Right forelimb (tissue), 1 donor: ENCODE results near the gene C2orf68.
"Not testable (repeated sequence)": the region's sequence is repeated elsewhere in the genome, so short reads cannot be mapped to it uniquely, and the experiment has no call there.

ENCODE experiments used
- DNase-seq: peaks from one replicate; pipeline ENCODE4 v3.0.0-alpha.2; 2018

The C2orf68 gene

DNA sequence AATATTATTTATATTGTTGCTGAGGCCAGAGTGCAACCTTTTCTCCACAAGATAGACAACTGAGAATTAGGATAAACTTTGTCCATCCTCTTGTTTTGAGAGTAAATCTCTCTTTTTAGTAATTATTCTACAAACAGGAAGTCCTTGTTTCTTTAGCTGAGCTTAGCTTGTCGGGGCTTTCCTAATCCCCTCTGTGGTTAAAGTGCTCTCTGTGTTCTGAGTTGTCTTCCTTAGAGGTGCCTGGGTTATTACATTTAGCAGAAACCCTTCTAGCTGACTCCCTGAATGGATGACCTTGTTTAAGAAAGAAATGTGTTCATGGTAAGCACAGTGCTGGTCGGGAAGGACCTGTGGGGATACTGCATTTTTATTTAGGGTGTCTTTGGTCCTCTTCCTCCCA is 16.8 kb upstream of the C2orf68 start:
- DNase-seq: no peak

- DNase-seq: no peak
Observed at GRCh38 chr2:85623991-85624390, 12.1 kb upstream of the C2orf68 start.

- no peak for DNase-seq
Observed at GRCh38 chr2:85621338-85621737, 9.5 kb upstream of the C2orf68 start.

DNA sequence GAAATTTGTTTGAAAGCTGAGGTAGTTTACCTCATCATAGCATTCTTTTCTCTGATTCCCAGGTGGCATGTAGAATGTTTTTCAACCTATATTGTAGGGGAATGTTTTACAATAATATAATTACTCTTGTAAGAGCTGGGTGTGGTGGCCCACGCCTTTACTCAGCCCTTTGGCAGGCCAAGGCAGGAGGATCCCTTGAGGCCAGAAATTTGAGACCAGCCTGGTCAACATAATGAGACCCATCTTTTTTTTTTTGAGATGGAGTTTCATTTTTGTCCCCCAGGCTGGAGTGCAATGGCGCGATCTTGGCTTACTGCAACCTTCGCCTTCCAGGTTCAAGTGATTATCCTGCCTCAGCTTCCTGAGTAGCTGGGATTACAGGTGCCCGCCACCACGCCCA is 7.8 kb upstream of the C2orf68 start:
- no peak for DNase-seq

DNA sequence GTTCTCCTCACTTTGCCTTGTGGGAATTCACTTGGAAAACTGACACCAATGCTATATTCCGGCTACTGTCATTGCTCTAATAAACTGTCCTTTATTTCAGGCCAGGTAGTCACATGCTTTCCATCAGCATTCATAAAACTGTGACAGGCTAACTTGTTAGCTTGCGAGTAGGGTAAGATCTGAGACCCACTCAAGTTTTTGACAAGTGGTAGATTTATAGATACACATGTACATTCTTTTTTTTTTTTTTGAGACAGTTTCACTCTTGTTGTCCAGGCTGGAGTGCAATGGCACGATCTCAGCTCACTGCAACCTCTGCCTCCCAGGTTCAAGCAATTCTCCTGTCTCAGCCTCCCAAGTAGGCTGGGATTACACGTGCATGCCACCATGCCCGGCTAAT is 5.9 kb upstream of the C2orf68 start:
- DNase-seq: not testable (repeated sequence)

GRCh38 chr2:85615413-85615728 is 3.5 kb upstream of the C2orf68 start:
- no peak for DNase-seq

DNA sequence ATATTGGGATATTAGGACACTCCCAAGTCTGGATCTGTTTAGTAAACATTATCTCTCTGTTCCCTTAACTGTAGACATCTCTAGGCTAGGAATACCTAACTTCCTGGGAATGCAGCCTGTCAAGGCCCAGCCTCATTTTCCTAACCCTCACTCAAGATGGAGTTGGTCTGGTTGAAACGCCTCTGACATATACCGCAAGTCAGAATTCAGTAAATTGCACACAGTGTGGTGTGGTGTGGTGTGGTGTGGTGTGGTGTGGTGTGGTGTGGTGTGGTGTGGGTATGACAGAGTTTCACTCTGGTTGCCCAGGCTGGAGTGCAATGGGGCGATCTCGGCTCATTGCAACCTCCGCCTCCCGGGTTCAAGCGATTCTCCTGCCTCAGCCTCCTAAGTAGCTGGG is 2.9 kb upstream of the C2orf68 start:
- not testable (repeated sequence) for DNase-seq

DNA sequence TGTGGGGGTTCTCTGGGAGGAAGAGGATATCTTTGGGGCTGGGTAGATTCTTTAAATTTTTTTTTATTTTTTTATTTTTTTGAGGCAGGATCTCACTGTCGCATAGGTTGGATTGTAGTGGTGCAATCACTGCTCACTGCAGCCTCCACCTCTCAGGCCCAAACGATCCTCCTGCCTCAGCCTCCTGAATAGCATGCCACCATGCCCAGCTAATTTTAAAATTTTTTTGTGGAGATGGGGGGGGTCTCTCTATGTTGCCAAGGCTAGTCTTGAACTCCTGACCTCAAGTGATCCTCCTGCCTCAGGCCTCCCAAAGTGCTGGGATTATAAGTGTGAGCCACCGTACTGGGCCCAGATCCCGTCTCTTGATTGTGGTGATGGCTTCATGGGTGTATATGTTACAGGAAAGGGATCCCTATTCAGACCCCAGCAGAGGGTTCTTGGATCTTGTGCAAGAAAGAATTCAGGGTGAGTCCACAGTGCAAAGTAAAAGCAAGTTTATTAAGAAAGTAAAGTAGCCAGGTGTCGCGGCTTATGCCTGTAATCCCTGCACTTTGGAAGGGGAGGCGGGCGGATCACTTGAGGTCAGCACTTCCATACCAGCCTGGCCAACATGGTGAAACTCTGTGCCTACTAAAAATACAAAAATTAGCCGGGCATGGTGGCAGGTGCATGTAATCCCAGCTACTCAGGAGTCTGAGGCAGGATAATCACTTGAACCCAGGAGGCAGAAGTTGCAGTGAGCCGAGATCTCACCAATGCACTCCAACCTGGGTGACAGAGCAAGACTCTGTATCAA is 2.0 kb upstream of the C2orf68 start:
- DNase-seq: no peak

DNA sequence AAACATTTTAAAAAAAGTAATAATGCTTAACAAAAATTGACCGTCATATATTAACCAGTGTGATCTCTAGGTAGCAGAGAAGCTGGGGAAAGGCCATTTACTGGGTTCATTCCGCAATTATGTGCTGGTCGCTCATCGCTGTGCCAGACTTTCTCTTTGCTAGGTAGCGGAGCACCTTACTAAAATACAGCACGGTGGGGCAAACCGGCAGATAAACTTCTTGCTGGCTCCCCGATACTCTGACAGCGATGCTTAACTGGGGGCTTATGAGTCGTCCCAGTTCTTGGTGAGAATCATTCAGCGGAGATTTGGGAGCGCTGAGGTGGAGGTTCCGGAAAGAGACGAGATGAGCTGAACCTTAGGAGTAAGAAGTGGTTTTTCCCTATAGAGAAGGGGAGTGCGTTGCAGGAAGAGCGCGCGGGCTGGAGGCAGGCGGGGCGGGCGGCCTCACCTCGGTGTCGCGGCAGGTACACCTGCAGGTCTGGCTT is 605 bp downstream of the C2orf68 start:
- no peak for DNase-seq

GRCh38 chr2:85607268-85608215 is 4.3 kb downstream of the C2orf68 start:
- no peak for DNase-seq

GRCh38 chr2:85606116-85606455 is 5.8 kb downstream of the C2orf68 start:
- no peak for DNase-seq

- DNase-seq: peak; percentile 38
Observed at GRCh38 chr2:85605406-85606115, 6.3 kb downstream of the C2orf68 start.

DNA sequence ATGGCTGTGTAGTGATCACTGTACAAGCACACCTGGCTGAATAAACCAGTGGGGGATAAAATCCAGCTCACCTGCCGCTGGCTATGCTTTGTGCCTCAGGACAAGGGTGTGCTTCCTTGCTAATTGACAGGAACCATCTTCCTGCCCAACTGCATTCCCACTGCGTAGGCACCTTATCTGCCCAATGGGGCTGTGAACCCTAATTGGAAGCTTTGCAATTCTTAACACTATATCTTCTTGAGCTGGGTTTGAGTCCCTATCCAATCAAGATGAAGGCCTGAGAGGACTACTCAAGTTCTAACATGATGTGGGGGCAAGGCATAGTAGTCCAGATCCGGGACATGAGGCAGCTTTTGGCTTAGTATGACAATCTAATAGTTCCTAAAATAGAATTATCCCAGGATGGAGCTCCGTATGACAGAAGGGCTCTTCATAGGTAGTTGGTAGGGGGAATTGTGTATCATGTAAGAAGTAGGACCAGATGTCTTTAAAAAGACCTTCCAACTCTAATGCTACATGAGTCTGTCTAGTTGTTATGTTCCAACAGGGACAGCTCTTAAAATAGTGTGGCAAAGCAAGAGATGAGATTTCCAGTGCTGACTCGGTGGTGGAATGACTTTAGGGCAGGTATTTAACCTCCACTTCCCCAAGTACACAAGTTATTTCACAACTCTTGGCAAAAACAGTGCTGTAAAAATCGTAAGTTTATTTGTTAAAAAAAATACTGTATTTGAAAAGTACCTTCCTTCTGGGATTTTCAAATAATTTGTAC is 7.1 kb downstream of the C2orf68 start:
- DNase-seq: peak; percentile 24

DNA sequence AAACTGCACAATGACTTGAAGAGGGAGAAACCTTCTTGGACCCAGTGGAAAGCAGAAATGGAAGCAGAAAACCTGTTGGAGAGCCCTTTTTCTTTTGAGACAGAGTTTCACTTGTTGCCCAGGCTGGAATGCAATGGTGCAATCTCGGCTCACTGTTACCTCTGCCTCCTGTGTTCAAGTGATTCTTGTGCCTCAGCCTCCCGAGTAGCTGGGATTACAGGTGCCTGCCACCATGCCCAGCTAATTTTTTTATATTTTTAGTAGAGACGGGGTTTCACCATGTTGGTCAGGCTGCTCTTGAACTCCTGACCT is 7.8 kb downstream of the C2orf68 start:
- not testable (repeated sequence) for DNase-seq

DNA sequence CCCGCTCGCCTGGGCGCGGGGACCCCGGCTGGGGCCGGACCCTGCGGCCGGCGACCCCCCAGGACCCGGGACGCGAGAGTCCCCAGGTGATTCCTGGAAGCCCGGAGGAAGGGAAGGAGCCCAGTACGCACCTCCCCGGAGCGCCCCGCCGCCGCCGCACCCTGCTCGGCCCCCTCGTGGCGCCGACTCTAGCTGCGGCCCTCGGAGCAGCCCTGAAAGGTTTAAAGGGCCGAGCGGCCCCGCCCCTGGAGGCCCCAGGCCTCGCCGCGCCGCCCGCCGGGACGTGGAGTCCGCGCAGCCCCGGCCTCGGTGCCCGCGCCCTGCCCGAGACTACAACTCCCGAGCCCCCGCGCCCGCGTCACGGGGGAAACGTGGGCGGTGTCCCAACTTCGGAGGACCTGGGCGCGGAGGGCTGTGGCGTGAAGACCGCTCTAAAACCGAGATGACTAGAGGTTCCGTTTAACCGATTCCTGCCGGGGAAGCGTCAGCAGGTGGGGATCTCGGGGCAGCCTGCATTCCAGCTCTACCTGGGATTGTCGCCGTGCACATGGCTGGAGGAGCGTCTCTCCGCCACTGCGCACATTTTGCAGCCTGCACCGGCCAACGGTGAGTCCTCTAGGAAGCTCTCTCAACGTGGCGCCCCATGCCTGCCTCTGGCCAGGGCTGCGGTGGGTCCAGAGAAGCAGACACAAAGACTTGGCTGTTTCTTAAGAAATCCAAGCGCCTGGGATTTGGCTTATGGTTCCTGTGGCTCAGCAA is 9.2 kb downstream of the C2orf68 start, which contains the start of gene TMEM150A:
TMEM150A (minus strand) TSS at position 223 of the 759 bp plus-strand sequence. CDS start 750 bp downstream, outside the sequence.
- peak; percentile 94 for DNase-seq

DNA sequence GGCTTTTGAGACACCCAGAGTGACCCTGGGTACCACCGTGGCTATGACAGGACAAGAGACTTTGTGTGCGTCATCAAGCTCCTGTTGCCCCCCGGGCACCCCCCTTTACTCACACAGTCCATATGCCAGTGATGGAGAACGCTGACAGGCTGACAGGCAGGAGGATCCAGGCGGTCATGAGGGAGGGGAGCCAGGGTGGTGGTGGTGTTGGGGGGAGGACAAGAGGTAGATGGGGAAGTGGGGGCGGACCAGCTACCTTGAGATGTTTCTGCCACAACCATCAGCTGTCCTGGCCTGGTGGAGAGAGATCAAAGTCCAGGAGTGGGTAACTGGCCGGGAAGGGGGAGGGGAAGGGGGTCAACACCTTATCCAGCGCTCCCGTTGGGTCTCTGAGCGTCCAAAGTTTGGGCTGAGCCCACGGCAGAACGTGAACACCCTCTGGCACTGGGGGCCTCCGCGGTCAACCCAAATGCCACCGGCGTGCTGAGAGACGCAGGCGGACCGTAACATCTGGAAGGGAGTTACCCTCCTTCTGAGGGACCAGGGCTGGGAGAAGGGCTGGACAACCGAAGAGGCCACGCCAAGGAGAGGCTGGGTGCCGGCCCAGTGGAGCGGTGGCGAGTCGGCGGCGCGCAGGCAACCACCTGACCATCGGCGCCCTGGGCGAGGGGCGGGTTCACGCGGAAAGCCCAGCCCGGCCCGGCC is 9.9 kb downstream of the C2orf68 start:
- no peak for DNase-seq

GRCh38 chr2:85600951-85601770 is 10.7 kb downstream of the C2orf68 start:
- no peak for DNase-seq

- no peak for DNase-seq
Observed at GRCh38 chr2:85600235-85600575, 11.7 kb downstream of the C2orf68 start.

GRCh38 chr2:85599468-85600234 is 12.2 kb downstream of the C2orf68 start:
- no peak for DNase-seq
